ENCODE measurements around the gene COLQ.
"Not testable (repeated sequence)": the region's sequence is repeated elsewhere in the genome, so short reads cannot be mapped to it uniquely, and the experiment has no call there.

The COLQ gene

DNA sequence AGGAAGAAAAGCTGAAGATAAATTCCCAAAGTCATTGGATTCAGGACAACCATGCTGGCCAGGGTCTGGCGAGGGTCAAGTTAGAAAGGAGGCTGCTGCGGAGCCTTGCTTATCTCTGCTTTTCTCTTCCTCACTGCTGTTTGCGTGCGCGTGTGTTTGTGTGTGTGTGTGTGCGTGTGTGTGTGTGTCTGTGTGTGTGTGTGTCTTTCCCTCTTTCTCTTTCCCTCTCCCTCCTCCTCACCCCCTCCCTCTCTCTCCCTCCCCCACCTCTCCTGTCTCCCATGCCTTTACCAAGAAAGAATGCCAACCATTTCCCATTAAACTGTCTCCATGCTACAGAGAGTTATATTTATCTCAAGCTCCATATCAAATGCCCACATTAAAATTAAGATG is at the start of gene COLQ:
COLQ (minus strand) TSS at position 134 of the 393 bp plus-strand sequence; CDS start at position 53, 81 bp downstream.
- no peak for DNase-seq (ENCODE audit: low read depth, low spot score)

GRCh38 chr3:15563190-15563589 is 41.7 kb upstream of the COLQ start:
- no peak for DNase-seq (ENCODE audit: low read depth, low spot score)

DNA sequence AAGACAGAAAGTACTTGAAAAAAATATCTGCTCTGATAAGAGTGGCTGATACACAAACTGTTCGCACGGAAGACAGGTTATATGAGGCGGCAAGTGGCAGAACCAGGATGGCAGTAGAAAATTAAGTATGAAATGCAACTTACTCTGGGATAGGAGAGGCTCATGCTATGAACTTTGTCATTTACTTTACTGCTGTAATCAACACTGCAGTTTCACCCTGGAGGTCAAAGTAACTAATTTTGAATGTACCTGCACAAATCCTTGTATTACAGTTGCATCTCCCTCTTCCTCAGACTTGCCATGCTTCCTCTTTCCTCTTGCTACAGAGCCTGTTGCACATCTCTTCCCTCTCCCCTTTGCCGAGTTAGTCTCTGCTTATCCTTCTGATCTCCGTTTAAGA is 41.1 kb upstream of the COLQ start:
- no peak for DNase-seq (ENCODE audit: low read depth, low spot score)

GRCh38 chr3:15558581-15558980 is 37.1 kb upstream of the COLQ start:
- DNase-seq (ENCODE audit: low read depth, low spot score): no peak

GRCh38 chr3:15557511-15557946 is 36.0 kb upstream of the COLQ start:
- DNase-seq (ENCODE audit: low read depth, low spot score): peak; percentile 17

GRCh38 chr3:15556512-15556911 is 35.0 kb upstream of the COLQ start:
- DNase-seq (ENCODE audit: low read depth, low spot score): no peak

DNA sequence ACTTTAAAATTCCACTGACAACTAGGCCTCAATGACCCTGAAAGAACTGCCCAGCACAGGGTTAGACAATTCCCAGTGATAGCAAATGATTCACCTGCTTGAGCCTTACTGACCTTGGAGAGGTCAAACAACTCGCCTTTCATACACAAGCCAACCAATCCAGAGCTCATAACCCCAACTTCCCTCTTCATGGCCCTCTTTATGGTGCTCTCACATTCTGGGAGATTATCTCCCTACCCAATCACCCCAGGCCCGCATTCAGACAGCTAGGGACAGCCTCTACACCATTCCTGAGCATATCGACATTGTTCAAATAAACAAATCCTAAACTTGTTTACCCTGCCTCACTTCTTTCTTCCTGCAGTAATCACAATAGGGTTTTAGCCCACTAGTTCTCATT is 32.2 kb upstream of the COLQ start:
- no peak for DNase-seq (ENCODE audit: low read depth, low spot score)

DNA sequence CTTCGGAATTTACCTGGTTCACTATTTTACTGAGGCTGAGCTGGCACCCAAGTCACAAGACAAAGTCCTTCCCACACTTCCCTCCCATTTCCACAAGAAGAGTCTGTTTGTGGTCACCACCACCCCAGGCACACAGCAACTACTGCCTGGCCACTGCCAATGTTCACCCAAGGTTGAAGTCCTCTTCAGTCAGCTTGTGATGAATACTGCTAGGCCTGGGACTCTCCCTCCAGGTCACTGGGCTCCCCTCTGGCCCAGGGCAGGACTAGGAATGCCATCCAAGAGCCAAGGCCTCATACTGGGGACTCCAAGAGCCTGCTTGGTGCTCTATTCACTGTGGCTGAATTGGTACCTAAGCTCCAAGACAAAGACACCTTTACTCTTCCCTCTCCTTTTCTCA is 30.4 kb upstream of the COLQ start:
- DNase-seq (ENCODE audit: low read depth, low spot score): no peak

DNA sequence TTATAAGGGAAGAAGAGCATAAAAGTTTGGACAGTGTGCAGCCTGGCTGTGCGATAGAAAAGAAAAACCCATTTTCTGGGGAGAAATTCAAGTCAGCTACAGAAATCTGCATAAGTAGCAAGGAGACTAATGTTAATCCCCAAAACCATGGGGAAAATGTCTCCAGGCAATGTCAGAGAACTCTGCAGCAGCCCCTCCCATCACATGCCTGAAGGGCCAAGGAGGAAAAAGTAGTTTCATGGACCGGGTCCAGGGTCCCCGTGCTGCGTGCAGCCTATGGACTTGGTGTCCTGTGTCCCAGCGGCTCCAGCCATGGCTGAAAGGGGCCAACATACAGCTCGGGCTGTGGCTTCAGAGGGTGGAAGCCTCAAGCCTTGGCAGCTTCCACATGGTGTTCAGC is 28.3 kb upstream of the COLQ start:
- no peak for DNase-seq (ENCODE audit: low read depth, low spot score)

- DNase-seq (ENCODE audit: low read depth, low spot score): no peak
These were observed 21.1 kb upstream of the COLQ start for GRCh38 chr3:15542614-15543013.

DNA sequence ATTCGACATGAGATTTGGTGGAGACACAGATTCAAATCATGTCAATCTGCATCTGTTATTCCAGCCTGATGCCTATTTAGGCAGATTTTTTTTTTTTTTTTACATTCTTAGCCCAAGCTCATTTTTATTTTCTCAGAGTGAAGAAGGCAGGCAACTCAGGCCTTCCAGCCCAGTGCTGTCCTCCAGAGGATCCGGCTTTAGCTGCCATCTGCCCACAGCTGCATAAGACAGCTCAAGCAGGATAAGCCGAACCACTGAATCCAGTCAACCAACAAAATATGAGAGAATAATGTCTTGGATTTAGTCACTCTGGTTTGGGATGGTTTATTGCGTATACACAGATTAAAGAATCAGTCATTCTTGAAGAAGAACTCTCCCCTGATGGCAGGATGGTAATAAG is 19.9 kb upstream of the COLQ start:
- no peak for DNase-seq (ENCODE audit: low read depth, low spot score)

- no peak for DNase-seq (ENCODE audit: low read depth, low spot score)
These were observed 17.6 kb upstream of the COLQ start for GRCh38 chr3:15539066-15539465.

- DNase-seq (ENCODE audit: low read depth, low spot score): no peak
These were observed 16.8 kb upstream of the COLQ start for GRCh38 chr3:15538345-15538744.

GRCh38 chr3:15536856-15537255 is 15.3 kb upstream of the COLQ start:
- DNase-seq (ENCODE audit: low read depth, low spot score): no peak

DNA sequence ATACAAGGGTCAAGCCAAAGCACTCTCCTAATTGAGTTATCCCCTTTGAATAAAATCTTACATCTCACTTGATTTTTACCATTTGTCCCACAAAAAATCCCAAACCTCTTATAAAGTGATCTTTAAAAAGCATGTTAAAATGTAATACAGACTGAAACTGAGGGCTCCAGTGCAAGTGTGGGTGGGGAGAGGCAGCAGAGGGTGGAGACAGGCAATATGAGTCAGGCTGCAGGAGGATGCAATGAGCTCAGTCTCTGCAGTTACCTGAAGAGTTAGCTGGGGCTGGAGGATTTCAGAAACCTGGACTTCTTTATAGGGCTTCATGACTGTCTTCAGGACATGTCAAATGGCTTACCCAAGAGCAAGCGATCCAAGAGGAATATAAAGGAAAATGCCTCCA is 14.2 kb upstream of the COLQ start:
- no peak for DNase-seq (ENCODE audit: low read depth, low spot score)

DNA sequence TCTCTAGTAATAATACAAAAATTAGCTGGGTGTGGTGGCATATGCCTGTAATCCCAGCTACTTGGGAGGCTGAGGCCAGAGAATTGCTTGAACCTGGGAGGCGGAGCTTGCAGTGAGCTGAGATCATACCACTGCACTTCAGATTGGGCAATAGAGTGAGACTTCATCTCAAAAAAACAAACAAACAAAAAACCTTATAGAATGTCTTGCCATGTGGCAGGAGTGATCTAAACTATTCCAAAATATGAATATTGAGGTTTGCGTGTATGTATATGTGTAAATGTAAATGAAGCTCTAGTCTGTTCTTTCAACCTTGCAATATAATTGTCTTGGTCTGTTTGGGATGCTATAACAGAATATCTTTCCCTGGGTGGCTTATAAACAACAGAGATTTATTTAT is 11.1 kb upstream of the COLQ start:
- not testable (repeated sequence) for DNase-seq (ENCODE audit: low read depth, low spot score)

GRCh38 chr3:15531346-15531745 is 9.8 kb upstream of the COLQ start:
- DNase-seq (ENCODE audit: low read depth, low spot score): no peak

GRCh38 chr3:15528854-15529537 is 7.5 kb upstream of the COLQ start:
- no peak for DNase-seq (ENCODE audit: low read depth, low spot score)

- no peak for DNase-seq (ENCODE audit: low read depth, low spot score)
These were observed 5.5 kb upstream of the COLQ start for GRCh38 chr3:15527031-15527459.

DNA sequence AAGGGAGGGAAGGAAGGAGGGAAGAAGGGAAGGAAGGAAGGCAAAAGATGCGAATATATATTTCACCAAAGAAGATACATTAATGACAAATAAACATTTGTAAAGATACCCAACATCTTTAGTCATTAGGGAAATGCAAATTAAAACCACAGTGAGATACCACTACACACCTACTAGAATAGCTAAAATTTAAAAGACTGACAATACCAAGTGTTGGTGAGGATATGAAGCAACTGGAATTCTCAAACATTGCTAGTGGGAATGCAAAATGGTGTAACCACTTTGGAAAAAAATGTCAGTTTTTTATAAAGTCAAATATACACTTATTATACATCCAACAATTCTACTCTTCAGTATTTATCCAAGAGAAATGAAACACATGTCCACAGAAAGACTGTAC is 4.3 kb upstream of the COLQ start:
- DNase-seq (ENCODE audit: low read depth, low spot score): no peak

GRCh38 chr3:15523660-15524417 is 2.3 kb upstream of the COLQ start:
- no peak for DNase-seq (ENCODE audit: low read depth, low spot score)

- DNase-seq (ENCODE audit: low read depth, low spot score): no peak
These were observed 510 bp upstream of the COLQ start for GRCh38 chr3:15522016-15522415.
